Stimulated activated effector memory CD8-positive, alpha-beta T cell treated with anti-CD3 and anti-CD28 coated beads, Interleukin-12 subunit alpha, Interleukin-12 subunit beta, amount 100 ng/mL, for 72 hours (primary cell): ENCODE measurements around the gene KRR1.
"Not testable (repeated sequence)": the region's sequence is repeated elsewhere in the genome, so short reads cannot be mapped to it uniquely, and the experiment has no call there.

ENCODE experiments used
- ATAC-seq: fragments of 150-1000 bp; cut with Tn5 transposase; 2 replicates; pipeline ENCODE4 v1.10.0; 2021
- DNase-seq, 2 donors: peaks; one replicate each; pipeline ENCODE4 v3.0.0; 2021 to 2022; ENCODE audit warnings: low spot score in 2 of 2
- H3K27ac Mint-ChIP-seq: one replicate; pipeline ENCODE4 v1.8.0; 2022; ENCODE audit warnings: mild to moderate bottlenecking, mixed read lengths
- H3K36me3 Mint-ChIP-seq: one replicate; pipeline ENCODE4 v1.8.0; 2022; ENCODE audit warnings: mild to moderate bottlenecking, mixed read lengths
- H3K4me1 Mint-ChIP-seq: one replicate; pipeline ENCODE4 v1.8.0; 2022; ENCODE audit warnings: mixed read lengths
- H3K4me3 Mint-ChIP-seq: one replicate; pipeline ENCODE4 v1.8.0; 2022; ENCODE audit warnings: mild to moderate bottlenecking, mixed read lengths
- H3K9me3 Mint-ChIP-seq: one replicate; pipeline ENCODE4 v1.8.0; 2022; ENCODE audit warnings: mixed read lengths

Gene KRR1

GRCh38 chr12:75471902-75472890 lies 39.2 kb downstream of the KRR1 start:
- DNase-seq (no peak), ATAC-seq (no peak)
- Mint-ChIP-seq H3K36me3 (no peaks in the 10 kb centered on the region), H3K9me3 (no peaks in the 10 kb centered on the region), H3K4me1 (peaks cover 5% of the 10 kb centered on the region), H3K4me3 (no peak overlapping the region), H3K27ac (no peak overlapping the region)

DNA sequence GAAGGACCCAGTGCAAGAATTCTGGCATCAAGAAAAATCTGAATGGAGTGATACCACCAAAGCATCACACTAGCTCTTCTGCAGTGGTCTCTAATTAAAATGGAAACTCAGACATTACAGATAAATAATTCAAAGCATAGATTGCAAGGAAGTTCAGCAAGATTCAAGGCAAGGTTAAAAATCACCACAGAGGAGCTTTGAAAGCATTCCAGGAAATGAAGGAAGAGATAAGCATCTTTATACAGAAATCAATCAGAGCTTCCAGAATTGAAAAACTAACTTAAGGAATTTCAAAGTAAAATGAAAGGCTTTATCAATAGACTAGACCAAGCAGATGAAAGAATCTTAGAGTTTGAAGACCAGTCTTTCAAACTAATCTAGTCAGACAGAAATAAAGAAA lies 51.2 kb downstream of the KRR1 start:
- Mint-ChIP-seq H3K9me3 (peaks cover 5% of the 10 kb centered on the region), H3K27ac (no peak overlapping the region), H3K4me3 (no peak overlapping the region), H3K4me1 (peaks cover 44% of the 10 kb centered on the region), H3K36me3 (no peaks in the 10 kb centered on the region)
- DNase-seq (no peak), ATAC-seq (no peak)

- no peak for DNase-seq
- Mint-ChIP-seq H3K27ac (no peak overlapping the region), H3K36me3 (no peaks in the 10 kb centered on the region), H3K4me1 (peaks cover 44% of the 10 kb centered on the region), H3K4me3 (no peak overlapping the region), H3K9me3 (peaks cover 5% of the 10 kb centered on the region)
- no peak for ATAC-seq
These were observed 51.7 kb downstream of the KRR1 start for GRCh38 chr12:75459755-75460154.

DNA sequence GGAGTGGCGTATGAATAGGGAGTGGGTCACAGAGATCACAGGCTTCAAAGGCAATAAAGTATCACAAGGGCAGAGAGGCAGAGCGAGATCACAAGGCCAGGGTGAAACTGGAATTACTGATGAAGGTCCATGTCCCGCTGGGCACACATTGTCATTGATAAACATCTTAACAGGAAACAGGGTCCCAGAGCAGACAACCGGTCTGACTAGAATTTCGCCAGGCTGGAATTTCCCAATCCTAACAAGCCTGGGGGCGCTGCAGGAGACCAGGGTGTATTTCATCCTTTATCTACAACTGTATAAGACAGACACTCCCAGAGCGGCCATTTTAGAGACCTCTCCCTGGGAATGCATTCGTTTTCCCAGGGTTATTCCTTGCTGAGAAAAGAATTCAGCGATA lies 53.5 kb downstream of the KRR1 start:
- H3K27ac Mint-ChIP-seq, H3K4me3 Mint-ChIP-seq, H3K36me3 Mint-ChIP-seq, DNase-seq, H3K9me3 Mint-ChIP-seq, ATAC-seq: not testable (repeated sequence)
- H3K4me1 Mint-ChIP-seq: peaks cover 44% of the 10 kb centered on the region

GRCh38 chr12:75457191-75457590 lies 54.2 kb downstream of the KRR1 start:
- ATAC-seq: no peak
- Mint-ChIP-seq H3K27ac (no peak overlapping the region), H3K4me1 (peaks cover 44% of the 10 kb centered on the region), H3K9me3 (peaks cover 5% of the 10 kb centered on the region), H3K4me3 (no peak overlapping the region), H3K36me3 (no peaks in the 10 kb centered on the region)
- no peak for DNase-seq

DNA sequence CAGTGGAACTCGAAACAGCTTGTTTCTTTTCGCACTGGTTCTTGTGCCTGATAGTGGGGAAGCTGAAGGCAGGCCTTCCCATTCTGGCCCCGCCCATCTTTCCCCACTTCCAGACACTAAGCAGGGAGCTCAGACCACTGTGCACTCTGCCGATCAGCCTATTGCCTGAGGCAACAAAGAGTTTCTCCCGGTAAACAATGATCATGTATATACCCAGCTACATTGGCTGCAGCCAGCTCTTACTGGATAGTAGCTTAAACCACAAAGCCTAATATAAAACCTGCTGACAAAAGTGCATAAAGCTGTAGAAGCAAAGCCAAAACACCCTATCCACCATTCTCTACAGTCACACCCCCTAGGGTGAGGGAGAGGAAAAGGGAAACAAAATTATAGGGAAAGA lies 55.6 kb downstream of the KRR1 start:
- Mint-ChIP-seq H3K36me3 (no peaks in the 10 kb centered on the region), H3K9me3 (peaks cover 5% of the 10 kb centered on the region), H3K27ac (no peak overlapping the region), H3K4me1 (peaks cover 44% of the 10 kb centered on the region), H3K4me3 (no peak overlapping the region)
- no peak for DNase-seq
- ATAC-seq: no peak

GRCh38 chr12:75452675-75453330 lies 58.6 kb downstream of the KRR1 start:
- Mint-ChIP-seq H3K4me1 (peaks cover 19% of the 10 kb centered on the region), H3K9me3 (peaks cover 4% of the 10 kb centered on the region), H3K4me3 (no peak overlapping the region), H3K36me3 (no peaks in the 10 kb centered on the region), H3K27ac (no peak overlapping the region)
- DNase-seq (no peak), ATAC-seq (peak; percentile 61)

- DNase-seq: no peak
- H3K27ac Mint-ChIP-seq: no peak overlapping the region
- ATAC-seq: no peak
- H3K36me3 Mint-ChIP-seq: no peaks in the 10 kb centered on the region
- H3K9me3 Mint-ChIP-seq: no peaks in the 10 kb centered on the region
- H3K4me3 Mint-ChIP-seq: no peak overlapping the region
- no peaks in the 10 kb centered on the region for H3K4me1 Mint-ChIP-seq
These were observed 63.6 kb downstream of the KRR1 start for GRCh38 chr12:75447691-75448393.

DNA sequence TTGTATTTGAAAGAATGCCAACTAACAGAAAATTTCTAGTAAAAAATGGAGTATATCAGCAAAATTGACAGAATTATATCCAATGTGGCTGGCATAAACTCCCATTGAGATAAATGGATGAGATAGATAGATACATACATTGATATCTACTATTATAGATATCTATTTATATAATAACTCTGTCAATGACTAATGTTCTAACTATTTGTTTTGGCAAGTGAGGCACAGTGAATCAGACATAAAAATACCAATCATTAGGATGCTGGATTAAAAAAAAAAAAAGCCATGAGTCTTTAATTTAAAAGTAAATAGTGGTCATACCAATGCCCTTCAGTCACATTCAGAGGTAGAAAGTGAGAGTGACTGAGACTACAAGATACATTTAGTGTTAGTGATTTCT lies 64.6 kb downstream of the KRR1 start:
- ATAC-seq: no peak
- Mint-ChIP-seq H3K36me3 (no peaks in the 10 kb centered on the region), H3K27ac (no peak overlapping the region), H3K4me1 (no peaks in the 10 kb centered on the region), H3K4me3 (no peak overlapping the region), H3K9me3 (no peaks in the 10 kb centered on the region)
- DNase-seq: no peak

- H3K36me3 Mint-ChIP-seq, H3K4me1 Mint-ChIP-seq, H3K9me3 Mint-ChIP-seq, DNase-seq, H3K27ac Mint-ChIP-seq, ATAC-seq, H3K4me3 Mint-ChIP-seq: not testable (repeated sequence)
These were observed 66.3 kb downstream of the KRR1 start for GRCh38 chr12:75445137-75445507.

DNA sequence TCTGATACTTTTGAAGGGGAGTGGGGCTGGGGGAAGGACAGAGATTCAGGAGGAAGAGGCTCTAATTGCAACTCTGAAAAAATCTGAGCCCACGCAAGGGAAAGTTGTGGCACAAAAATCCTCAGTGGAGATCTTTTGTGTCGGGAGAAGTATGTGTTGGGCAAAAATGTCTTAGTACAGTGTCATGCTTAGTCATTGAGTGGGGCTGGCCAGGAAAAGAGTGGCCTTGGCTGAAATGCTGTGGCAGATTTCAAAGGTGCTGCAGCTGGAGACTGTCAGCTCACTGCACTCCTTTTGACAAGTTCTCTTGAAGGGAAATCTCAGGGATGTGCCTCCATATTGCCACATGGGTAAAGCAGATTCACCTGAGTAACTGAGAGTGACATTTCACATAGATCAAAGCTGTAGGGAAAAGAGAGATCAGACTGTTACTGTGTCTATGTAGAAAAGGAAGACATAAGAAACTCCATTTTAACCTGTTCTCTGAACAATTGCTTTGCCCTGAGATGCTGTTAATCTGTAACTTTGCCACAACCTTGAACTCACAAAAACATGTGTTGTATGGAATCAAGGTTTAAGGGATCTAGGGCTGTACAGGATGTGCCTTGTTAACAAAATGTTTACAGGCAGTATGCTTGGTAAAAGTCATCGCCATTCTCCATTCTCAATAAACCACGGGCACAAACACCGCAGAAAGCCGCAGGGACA lies 66.8 kb downstream of the KRR1 start:
- no peak overlapping the region for H3K4me3 Mint-ChIP-seq
- H3K27ac Mint-ChIP-seq: no peak overlapping the region
- no peak for ATAC-seq

DNA sequence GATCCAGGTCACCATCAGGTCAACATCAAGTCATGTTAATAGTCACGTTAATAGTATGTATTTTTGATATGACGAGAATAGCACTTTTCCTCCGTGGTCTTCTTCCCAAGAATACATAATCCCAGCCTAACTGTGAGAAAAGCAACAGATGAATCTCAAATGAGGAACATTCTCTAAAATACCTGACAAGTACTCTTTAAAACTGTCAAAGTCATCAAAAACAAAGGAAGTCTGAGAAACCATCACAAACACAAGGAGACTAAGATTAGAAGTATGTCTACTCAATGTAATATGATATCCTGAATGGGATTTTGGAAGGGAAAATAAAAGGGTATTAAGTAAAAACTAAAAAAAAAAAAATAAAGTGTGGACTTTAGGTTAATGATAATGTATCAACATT lies 67.7 kb downstream of the KRR1 start:
- Mint-ChIP-seq H3K9me3 (no peaks in the 10 kb centered on the region), H3K27ac (no peak overlapping the region), H3K36me3 (no peaks in the 10 kb centered on the region), H3K4me1 (no peaks in the 10 kb centered on the region), H3K4me3 (no peak overlapping the region)
- ATAC-seq: no peak
- DNase-seq: no peak

More for the DNA sequence above, 66.8 kb downstream of the KRR1 start:
- Mint-ChIP-seq H3K36me3 (no peaks in the 10 kb centered on the region), H3K9me3 (no peaks in the 10 kb centered on the region), H3K4me1 (no peaks in the 10 kb centered on the region)
- no peak for DNase-seq

- not testable (repeated sequence) for H3K36me3 Mint-ChIP-seq, H3K27ac Mint-ChIP-seq, DNase-seq, H3K4me3 Mint-ChIP-seq, H3K9me3 Mint-ChIP-seq, ATAC-seq, H3K4me1 Mint-ChIP-seq
These were observed 69.0 kb downstream of the KRR1 start for GRCh38 chr12:75442454-75442853.

GRCh38 chr12:75441687-75442449 lies 69.5 kb downstream of the KRR1 start:
- not testable (repeated sequence) for DNase-seq, ATAC-seq, H3K36me3 Mint-ChIP-seq, H3K27ac Mint-ChIP-seq, H3K4me1 Mint-ChIP-seq, H3K4me3 Mint-ChIP-seq, H3K9me3 Mint-ChIP-seq
